ENCODE results near the gene PTGDR2. TPM values are rescaled to one million over a fixed set of nuclear protein-coding genes. Genes with fewer than 3 reads are reported as not detected.
A peak's percentile ranks its signal among the peaks of the same experiment; 100 is the strongest.

The PTGDR2 gene
- total and polyA plus RNA-seq, 9 of the 15 experiments (the other 6 are each of a cell fraction or from before 2014, with no cell fraction given), result 0.51 to 2.6 (median 1.6) TPM

DNA sequence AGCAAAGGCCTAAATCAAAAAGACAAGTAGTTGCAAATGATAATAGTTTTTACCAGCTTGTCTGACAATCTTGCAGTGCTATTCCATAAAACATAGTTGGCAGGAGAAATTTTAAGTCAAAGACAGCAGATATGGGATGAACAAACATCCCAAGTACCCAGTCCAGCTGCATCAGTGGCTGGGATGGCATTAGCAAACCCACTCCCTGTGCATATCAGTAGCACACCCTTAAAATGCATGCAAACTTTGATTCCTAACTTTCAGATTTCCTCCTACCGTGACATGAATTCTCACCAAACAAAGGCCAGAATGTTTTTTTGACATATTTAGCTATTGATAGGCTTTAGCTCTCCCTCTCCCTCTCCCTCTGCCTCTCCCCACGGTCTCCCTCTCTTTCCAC, 41.6 kb downstream of the PTGDR2 start:
- no peak overlapping the region for H3K9ac ChIP-seq (ENCODE audit: insufficient read depth in 1 of 2, low read depth in 2 of 2, low read length in 2 of 2)
- in situ Hi-C loops (cut with MboI) (no loop called here), intact Hi-C loops (cut with micrococcal nuclease) (no loop called here)
- no peaks in the 10 kb centered on the region for H3K9me1 ChIP-seq (ENCODE audit: control insufficient read depth, insufficient read depth, low read length)
- ATAC-seq (no peak), FAIRE-seq (peak; percentile 73), DNase-seq (ENCODE audit: extremely low read depth in 1 of 4, low spot score in 3 of 4) (no peak)
- POLR2A ChIA-PET, result no interaction called here
- H3K36me3 ChIP-seq (ENCODE audit: control insufficient read depth, insufficient read depth, low read length), result no peaks in the 10 kb centered on the region
- H2AFZ ChIP-seq (ENCODE audit: low read depth, low read length), result no peak overlapping the region
- no TSS peak for BruUV-seq (replicated peaks)
- H3K4me1 ChIP-seq (replicated peaks in 1 of 2; ENCODE audit: control insufficient read depth in 2 of 2, insufficient read depth in 2 of 2, low read length in 2 of 2), result no peaks in the 10 kb centered on the region
- CTCF ChIA-PET (ENCODE audit: low intra/inter-chr PET ratio), result no interaction called here
- no peak overlapping the region for H3K4me3 ChIP-seq
- no peak overlapping the region for H3K27ac ChIP-seq (ENCODE audit: extremely low read depth, low read depth, low read length)
- TF ChIP-seq, protein P1, sequence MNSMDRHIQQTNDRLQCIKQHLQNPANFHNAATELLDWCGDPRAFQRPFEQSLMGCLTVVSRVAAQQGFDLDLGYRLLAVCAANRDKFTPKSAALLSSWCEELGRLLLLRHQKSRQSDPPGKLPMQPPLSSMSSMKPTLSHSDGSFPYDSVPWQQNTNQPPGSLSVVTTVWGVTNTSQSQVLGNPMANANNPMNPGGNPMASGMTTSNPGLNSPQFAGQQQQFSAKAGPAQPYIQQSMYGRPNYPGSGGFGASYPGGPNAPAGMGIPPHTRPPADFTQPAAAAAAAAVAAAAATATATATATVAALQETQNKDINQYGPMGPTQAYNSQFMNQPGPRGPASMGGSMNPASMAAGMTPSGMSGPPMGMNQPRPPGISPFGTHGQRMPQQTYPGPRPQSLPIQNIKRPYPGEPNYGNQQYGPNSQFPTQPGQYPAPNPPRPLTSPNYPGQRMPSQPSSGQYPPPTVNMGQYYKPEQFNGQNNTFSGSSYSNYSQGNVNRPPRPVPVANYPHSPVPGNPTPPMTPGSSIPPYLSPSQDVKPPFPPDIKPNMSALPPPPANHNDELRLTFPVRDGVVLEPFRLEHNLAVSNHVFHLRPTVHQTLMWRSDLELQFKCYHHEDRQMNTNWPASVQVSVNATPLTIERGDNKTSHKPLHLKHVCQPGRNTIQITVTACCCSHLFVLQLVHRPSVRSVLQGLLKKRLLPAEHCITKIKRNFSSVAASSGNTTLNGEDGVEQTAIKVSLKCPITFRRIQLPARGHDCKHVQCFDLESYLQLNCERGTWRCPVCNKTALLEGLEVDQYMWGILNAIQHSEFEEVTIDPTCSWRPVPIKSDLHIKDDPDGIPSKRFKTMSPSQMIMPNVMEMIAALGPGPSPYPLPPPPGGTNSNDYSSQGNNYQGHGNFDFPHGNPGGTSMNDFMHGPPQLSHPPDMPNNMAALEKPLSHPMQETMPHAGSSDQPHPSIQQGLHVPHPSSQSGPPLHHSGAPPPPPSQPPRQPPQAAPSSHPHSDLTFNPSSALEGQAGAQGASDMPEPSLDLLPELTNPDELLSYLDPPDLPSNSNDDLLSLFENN (IDR thresholded peaks at IDR 0.05; ENCODE audit: low read depth in 2 of 2, low read length in 2 of 2), result no peak
- no peak for TF ChIP-seq CREM (IDR thresholded peaks at IDR 0.05; ENCODE audit: low read depth)
- 8% methylated on average over 2 of the region's 2 CpGs for WGBS (ENCODE audit: insufficient coverage, low coverage, missing lambda C conversion rate)
- H3K9me3 ChIP-seq (replicated peaks; ENCODE audit: control insufficient read depth, insufficient read depth, low read depth, low read length), result no peaks in the 10 kb centered on the region; the same call in 1 of the 2 replicates
- H3K4me2 ChIP-seq (ENCODE audit: insufficient read depth, low read length), result no peak overlapping the region
- peaks cover 27 to 48% of the 10 kb centered on the region in 2 experiments; a peak in 4 of 5 replicates for H3K27me3 ChIP-seq (ENCODE audit: control insufficient read depth in 2 of 2, insufficient read depth in 2 of 2, low read length in 2 of 2)
- peaks cover 5% of the 10 kb centered on the region; the same call in 1 of the 2 replicates for H4K20me1 ChIP-seq (replicated peaks; ENCODE audit: control insufficient read depth, insufficient read depth, low read length)
- no peaks in the 10 kb centered on the region for H3K79me2 ChIP-seq (ENCODE audit: control insufficient read depth, insufficient read depth, low read length)

Measured in K562 (cell line).